ENCODE measurements around the gene SLX9. TPM values are rescaled to one million over a fixed set of nuclear protein-coding genes. Genes with fewer than 3 reads are reported as not detected.

Gene SLX9
- total and polyA plus RNA-seq, 2 donors (not counting 3 experiments of a cell fraction or from before 2014, with no cell fraction given) = 27.0 to 50.6 TPM

DNA sequence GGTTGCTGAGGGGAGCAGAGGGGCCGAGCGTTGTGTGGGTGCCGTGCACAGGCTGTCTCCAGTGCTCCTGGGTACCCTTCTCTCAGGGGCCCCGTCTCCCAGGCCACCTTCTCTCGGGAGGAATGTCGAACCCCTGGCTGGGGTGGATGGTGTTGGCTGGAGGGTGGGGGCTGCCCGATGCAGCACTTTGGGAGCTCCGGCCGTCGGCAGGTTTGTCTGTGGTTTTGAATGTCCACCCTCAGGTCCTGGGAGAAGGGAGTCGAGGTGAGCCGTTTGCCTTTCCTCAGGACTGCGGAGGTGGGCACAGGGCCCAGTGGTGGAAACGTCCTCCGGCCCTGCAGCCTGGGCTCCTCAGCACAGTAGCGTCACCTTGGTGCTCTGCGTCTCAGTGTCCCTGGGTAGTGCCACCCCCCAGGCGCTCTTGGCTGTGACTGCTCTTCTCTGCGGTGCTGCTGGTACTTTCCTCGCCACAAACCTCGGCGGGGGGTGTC, 14.5 kb downstream of the SLX9 start:
- intact Hi-C loops (cut with micrococcal nuclease) = no loop called here
- FAIRE-seq = no peak

GRCh38 chr21:44955141-44955797, 15.4 kb downstream of the SLX9 start:
- Histone ChIP-seq H3K27ac (ENCODE audit: insufficient read depth, low read depth, low read length) (no peak overlapping the region), H3K9me3 (replicated peaks; ENCODE audit: control insufficient read depth, insufficient read depth, low read length) (no peaks in the 10 kb centered on the region), H4K20me1 (replicated peaks; ENCODE audit: control insufficient read depth, extremely low read depth, insufficient read depth, low read length) (no peaks in the 10 kb centered on the region), H3K4me1 (ENCODE audit: control insufficient read depth, extremely low read depth, insufficient read depth, low read length) (peaks cover 14% of the 10 kb centered on the region), H3K4me3 (replicated peaks in 1 of 3; ENCODE audit: insufficient read depth in 1 of 3, low read depth in 1 of 3, low read length in 3 of 3) (no peak overlapping the region), H3K9me1 (replicated peaks; ENCODE audit: control insufficient read depth, extremely low read depth, insufficient read depth, low read length) (no peaks in the 10 kb centered on the region), H3K79me2 (ENCODE audit: control insufficient read depth, insufficient read depth, low read length) (peaks cover 53% of the 10 kb centered on the region), H3K9ac (replicated peaks; ENCODE audit: extremely low read depth, insufficient read depth, low read length) (no peak overlapping the region), H2AFZ (ENCODE audit: low read depth, low read length) (no peak overlapping the region), H3K36me3 (ENCODE audit: control insufficient read depth in 2 of 2, extremely low read depth in 1 of 2, insufficient read depth in 2 of 2, low read length in 2 of 2) (peaks cover 6 to 20% of the 10 kb centered on the region in 2 experiments), H3K27me3 (ENCODE audit: control insufficient read depth in 2 of 2, insufficient read depth in 2 of 2, low read length in 2 of 2) (no peaks in the 10 kb centered on the region), H3K4me2 (ENCODE audit: insufficient read depth, low read length) (no peak overlapping the region)
- dilution Hi-C loops (cut with MboI; ENCODE audit: extremely low pct_ligation_motif_present, low sequenced_read_pairs) = no loop called here
- ChIA-PET CTCF (interaction anchor here (6.5 kb wide), 1 partner anchor 182 kb away, joined by 47 read pairs; no protein-coding TSS in a partner anchor), POLR2A (no interaction called here)
- TF ChIP-seq EZH2 (IDR thresholded peaks at IDR 0.05; ENCODE audit: borderline replicate concordance, low read depth, low read length, severe bottlenecking) = no peak
- no peak for TF ChIP-seq MYC (IDR thresholded peaks at IDR 0.05; ENCODE audit: low read depth, low read length)
- no peak for TF ChIP-seq JUN (IDR thresholded peaks at IDR 0.05; ENCODE audit: borderline replicate concordance, insufficient read depth, insufficient read length, low read depth)
- TF ChIP-seq, protein P1, sequence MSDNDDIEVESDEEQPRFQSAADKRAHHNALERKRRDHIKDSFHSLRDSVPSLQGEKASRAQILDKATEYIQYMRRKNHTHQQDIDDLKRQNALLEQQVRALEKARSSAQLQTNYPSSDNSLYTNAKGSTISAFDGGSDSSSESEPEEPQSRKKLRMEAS (IDR thresholded peaks at IDR 0.05; ENCODE audit: insufficient read depth, insufficient read length) = no peak
- no peak for TF ChIP-seq CTCF (IDR thresholded peaks at IDR 0.05; ENCODE audit: extremely low read depth in 1 of 2, insufficient read depth in 1 of 2, low read depth in 1 of 2, low read length in 2 of 2)
- TF ChIP-seq GATA2 (IDR thresholded peaks at IDR 0.05; ENCODE audit: insufficient read depth, insufficient read length, low read depth, low read length) = no peak
- no peak for TF ChIP-seq FOS (IDR thresholded peaks at IDR 0.05; ENCODE audit: borderline replicate concordance, insufficient read depth, low read length)
- TF ChIP-seq POLR2AphosphoS5 (IDR thresholded peaks at IDR 0.05; ENCODE audit: insufficient read depth, low read depth, low read length) = no peak
- TF ChIP-seq POLR2A (IDR thresholded peaks at IDR 0.05; ENCODE audit: low read depth, low read length) = no peak
- intact Hi-C loops (cut with micrococcal nuclease) = no loop called here
- FAIRE-seq = no peak
- BruUV-seq (replicated peaks) = no TSS peak
- DNase-seq (ENCODE audit: low read depth, low spot score) = no peak

More for the DNA sequence above, 14.5 kb downstream of the SLX9 start:
- dilution Hi-C loops (cut with MboI; ENCODE audit: extremely low pct_ligation_motif_present, low sequenced_read_pairs) = no loop called here
- no TSS peak for BruUV-seq (replicated peaks)
- DNase-seq (ENCODE audit: low read depth, low spot score) = no peak
- Histone ChIP-seq H3K9me3 (replicated peaks; ENCODE audit: control insufficient read depth, insufficient read depth, low read length) (no peaks in the 10 kb centered on the region), H2AFZ (ENCODE audit: low read depth, low read length) (no peak overlapping the region), H3K9me1 (replicated peaks; ENCODE audit: control insufficient read depth, extremely low read depth, insufficient read depth, low read length) (no peaks in the 10 kb centered on the region), H3K9ac (replicated peaks; ENCODE audit: extremely low read depth, insufficient read depth, low read length) (no peak overlapping the region), H3K4me1 (ENCODE audit: control insufficient read depth, extremely low read depth, insufficient read depth, low read length) (peaks cover 14% of the 10 kb centered on the region), H3K4me3 (replicated peaks in 1 of 3; ENCODE audit: insufficient read depth in 1 of 3, low read depth in 1 of 3, low read length in 3 of 3) (no peak overlapping the region), H3K27ac (ENCODE audit: insufficient read depth, low read depth, low read length) (no peak overlapping the region), H4K20me1 (replicated peaks; ENCODE audit: control insufficient read depth, extremely low read depth, insufficient read depth, low read length) (no peaks in the 10 kb centered on the region), H3K79me2 (ENCODE audit: control insufficient read depth, insufficient read depth, low read length) (peaks cover 58% of the 10 kb centered on the region), H3K4me2 (ENCODE audit: insufficient read depth, low read length) (no peak overlapping the region), H3K36me3 (ENCODE audit: control insufficient read depth in 2 of 2, extremely low read depth in 1 of 2, insufficient read depth in 2 of 2, low read length in 2 of 2) (peaks cover 6 to 14% of the 10 kb centered on the region in 2 experiments), H3K27me3 (ENCODE audit: control insufficient read depth in 2 of 2, insufficient read depth in 2 of 2, low read length in 2 of 2) (no peaks in the 10 kb centered on the region)
- POLR2A ChIA-PET = no interaction called here
- CTCF ChIA-PET = interaction anchor here (1.2 to 10.8 kb wide), 5 partner anchors 9 to 186 kb away, joined by 3 to 219 read pairs (median 15); no protein-coding TSS in a partner anchor
- no peak for TF ChIP-seq MYC (IDR thresholded peaks at IDR 0.05; ENCODE audit: low read depth, low read length)
- no peak for TF ChIP-seq JUN (IDR thresholded peaks at IDR 0.05; ENCODE audit: borderline replicate concordance, insufficient read depth, insufficient read length, low read depth)
- TF ChIP-seq POLR2AphosphoS5 (IDR thresholded peaks at IDR 0.05; ENCODE audit: insufficient read depth, low read depth, low read length) = no peak
- TF ChIP-seq GATA2 (IDR thresholded peaks at IDR 0.05; ENCODE audit: insufficient read depth, insufficient read length, low read depth, low read length) = no peak
- TF ChIP-seq, protein P1 (IDR thresholded peaks at IDR 0.05; ENCODE audit: insufficient read depth, insufficient read length) = no peak
- no peak for TF ChIP-seq POLR2A (IDR thresholded peaks at IDR 0.05; ENCODE audit: low read depth, low read length)
- TF ChIP-seq FOS (IDR thresholded peaks at IDR 0.05; ENCODE audit: borderline replicate concordance, insufficient read depth, low read length) = no peak

Data from endothelial cell of umbilical vein (primary cell).